ENCODE measurements around the gene KRTAP12-2. TPM values are rescaled to one million over a fixed set of nuclear protein-coding genes. Genes with fewer than 3 reads are reported as not detected.

The KRTAP12-2 gene
- total RNA-seq, 1 experiment from 2014 or later = not detected

GRCh38 chr21:44713846-44714245 lies 47.1 kb upstream of the KRTAP12-2 start:
- no peaks in the 10 kb centered on the region for H3K36me3 ChIP-seq (ENCODE audit: control insufficient read depth, insufficient read depth, low read length)
- H3K4me3 ChIP-seq (ENCODE audit: low read depth, low read length) = no peak overlapping the region
- no peaks in the 10 kb centered on the region for H3K36me3 Mint-ChIP-seq (ENCODE audit: insufficient read depth, unreplicated experiment)
- peaks cover 6% of the 10 kb centered on the region; the same call in 1 of the 2 replicates for H3K4me1 ChIP-seq
- no peak for TF ChIP-seq CTCF (IDR thresholded peaks at IDR 0.05; ENCODE audit: insufficient read depth in 1 of 2, low read depth in 1 of 2, low read length in 1 of 2, severe bottlenecking in 1 of 2, unreplicated experiment in 1 of 2)
- no peaks in the 10 kb centered on the region for H3K9me3 ChIP-seq
- no peaks in the 10 kb centered on the region for H3K27me3 ChIP-seq (replicated peaks; ENCODE audit: control insufficient read depth, insufficient read depth, low read length)
- no TSS peak for BruUV-seq (replicated peaks)
- peaks cover 7% of the 10 kb centered on the region for H3K4me1 Mint-ChIP-seq (ENCODE audit: low read depth, unreplicated experiment)
- no peaks in the 10 kb centered on the region for H3K9me3 Mint-ChIP-seq (ENCODE audit: unreplicated experiment)
- intact Hi-C loops (cut with micrococcal nuclease; ENCODE audit: unreplicated experiment) = no loop called here
- no peak for DNase-seq
- no peak overlapping the region for H3K27ac Mint-ChIP-seq (ENCODE audit: unreplicated experiment)
- peaks cover 12% of the 10 kb centered on the region for H3K27me3 Mint-ChIP-seq (ENCODE audit: insufficient read depth, unreplicated experiment)
- no peak overlapping the region for H3K4me3 Mint-ChIP-seq (ENCODE audit: unreplicated experiment)
- CTCF ChIA-PET = interaction anchor here (0.8 to 1.1 kb wide), 2 partner anchors 79 to 80 kb away, joined by 3 read pairs; no protein-coding TSS in a partner anchor
- POLR2A ChIA-PET = no interaction called here

- Mint-ChIP-seq H3K36me3 (ENCODE audit: insufficient read depth, unreplicated experiment) (no peaks in the 10 kb centered on the region), H3K27ac (ENCODE audit: unreplicated experiment) (no peak overlapping the region), H3K4me3 (ENCODE audit: unreplicated experiment) (no peak overlapping the region), H3K9me3 (ENCODE audit: unreplicated experiment) (no peaks in the 10 kb centered on the region), H3K4me1 (ENCODE audit: low read depth, unreplicated experiment) (peaks cover 7% of the 10 kb centered on the region), H3K27me3 (ENCODE audit: insufficient read depth, unreplicated experiment) (peaks cover 9% of the 10 kb centered on the region)
- ChIA-PET CTCF (interaction anchor here (0.8 to 1.1 kb wide), 2 partner anchors 80 to 81 kb away, joined by 3 read pairs; no protein-coding TSS in a partner anchor), POLR2A (no interaction called here)
- Histone ChIP-seq H3K9me3 (no peaks in the 10 kb centered on the region), H3K4me1 (peaks cover 6% of the 10 kb centered on the region; the same call in 1 of the 2 replicates), H3K4me3 (ENCODE audit: low read depth, low read length) (no peak overlapping the region), H3K36me3 (ENCODE audit: control insufficient read depth, insufficient read depth, low read length) (no peaks in the 10 kb centered on the region), H3K27me3 (replicated peaks; ENCODE audit: control insufficient read depth, insufficient read depth, low read length) (no peaks in the 10 kb centered on the region)
- intact Hi-C loops (cut with micrococcal nuclease; ENCODE audit: unreplicated experiment) = no loop called here
- BruUV-seq (replicated peaks) = no TSS peak
- no peak for TF ChIP-seq CTCF (IDR thresholded peaks at IDR 0.05; ENCODE audit: insufficient read depth in 1 of 2, low read depth in 1 of 2, low read length in 1 of 2, severe bottlenecking in 1 of 2, unreplicated experiment in 1 of 2)
- DNase-seq = no peak
Observed at GRCh38 chr21:44713130-44713529, 46.4 kb upstream of the KRTAP12-2 start.

GRCh38 chr21:44712203-44713028 lies 45.7 kb upstream of the KRTAP12-2 start:
- peaks cover 7% of the 10 kb centered on the region for H3K4me1 Mint-ChIP-seq (ENCODE audit: low read depth, unreplicated experiment)
- TF ChIP-seq CTCF (IDR thresholded peaks at IDR 0.05; ENCODE audit: insufficient read depth in 1 of 2, low read depth in 1 of 2, low read length in 1 of 2, severe bottlenecking in 1 of 2, unreplicated experiment in 1 of 2) = no peak
- H3K27ac Mint-ChIP-seq (ENCODE audit: unreplicated experiment) = no peak overlapping the region
- H3K36me3 Mint-ChIP-seq (ENCODE audit: insufficient read depth, unreplicated experiment) = no peaks in the 10 kb centered on the region
- H3K4me3 ChIP-seq (ENCODE audit: low read depth, low read length) = no peak overlapping the region
- H3K27me3 Mint-ChIP-seq (ENCODE audit: insufficient read depth, unreplicated experiment) = peaks cover 9% of the 10 kb centered on the region
- BruUV-seq (replicated peaks) = no TSS peak
- H3K4me3 Mint-ChIP-seq (ENCODE audit: unreplicated experiment) = no peak overlapping the region
- ChIA-PET CTCF (no interaction called here), POLR2A (no interaction called here)
- no peaks in the 10 kb centered on the region for H3K9me3 ChIP-seq
- H3K27me3 ChIP-seq (replicated peaks; ENCODE audit: control insufficient read depth, insufficient read depth, low read length) = no peaks in the 10 kb centered on the region
- no peaks in the 10 kb centered on the region for H3K36me3 ChIP-seq (ENCODE audit: control insufficient read depth, insufficient read depth, low read length)
- H3K9me3 Mint-ChIP-seq (ENCODE audit: unreplicated experiment) = no peaks in the 10 kb centered on the region
- H3K4me1 ChIP-seq = peaks cover 6% of the 10 kb centered on the region; the same call in 1 of the 2 replicates
- intact Hi-C loops (cut with micrococcal nuclease; ENCODE audit: unreplicated experiment) = no loop called here
- no peak for DNase-seq

All from Caco-2 (cell line).